Aortic smooth muscle cell (primary cell): ENCODE results near the gene ACTR2. TPM values are rescaled to one million over a fixed set of nuclear protein-coding genes. Genes with fewer than 3 reads are reported as not detected.

Experiments used
- total RNA-seq: library from RNA; depleted of rRNA; stranded (reverse); fragments of >200 nt; gene quantifications from 2 replicates; pipeline ENCODE4 v1.2.3, GENCODE V29; 2014

Gene ACTR2
- 102 and 120 TPM in 2 replicates for total RNA-seq

DNA sequence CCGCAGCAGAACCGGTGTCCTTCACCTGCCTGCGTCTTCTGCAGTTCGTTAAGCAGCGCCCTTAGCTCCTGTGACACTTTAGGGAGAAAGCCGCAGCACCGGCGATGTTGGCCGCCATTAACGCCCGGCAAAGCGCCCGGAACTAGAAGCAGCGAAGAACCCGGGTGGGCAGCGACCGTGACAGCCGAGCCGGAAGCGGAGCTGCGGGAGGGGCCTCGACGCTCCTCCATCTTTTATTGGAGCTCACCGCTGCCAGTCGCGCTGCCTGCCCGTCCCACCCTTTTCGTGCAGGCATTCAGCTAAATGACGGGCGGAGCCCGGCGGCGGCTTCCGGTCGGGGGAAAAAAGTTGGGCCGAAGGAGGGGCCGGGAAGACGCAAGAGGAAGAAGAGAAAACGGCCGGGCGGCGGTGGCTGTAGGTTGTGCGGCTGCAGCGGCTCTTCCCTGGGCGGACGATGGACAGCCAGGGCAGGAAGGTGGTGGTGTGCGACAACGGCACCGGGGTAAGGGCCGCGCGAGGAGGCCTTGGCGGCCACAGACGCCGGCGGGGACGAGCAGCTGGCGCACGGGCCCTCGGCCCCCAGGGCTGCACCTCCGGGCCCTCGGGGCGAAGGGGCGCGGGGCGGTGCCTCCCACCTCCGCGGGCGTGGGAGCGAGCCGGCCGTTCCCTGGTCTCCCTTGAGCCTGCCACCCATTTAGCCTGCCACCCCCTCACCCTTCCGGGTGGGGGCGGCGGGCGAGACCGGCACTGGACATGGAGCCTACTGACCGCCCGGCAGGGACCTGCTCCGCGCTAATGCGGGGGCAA lies at the start of gene ACTR2:
Gene ACTR2 (plus strand): TSS at position 376 of the 807 bp plus-strand sequence. CDS start 79 bp downstream, at position 455.

Other genes starting within 250 kb of the ACTR2 start
- gene SLC1A4, start 238.4 kb upstream of the ACTR2 start, total RNA-seq, result 9.9 and 13.3 TPM in 2 replicates
- 8.7 and 10.6 TPM in 2 replicates for gene CEP68, start 171.4 kb upstream of the ACTR2 start, total RNA-seq
- 90.0 and 108 TPM in 2 replicates for gene RAB1A, start 97.7 kb upstream of the ACTR2 start, total RNA-seq
- 16.8 and 18.2 TPM in 2 replicates for gene SPRED2, start 204.8 kb downstream of the ACTR2 start, total RNA-seq